CD1c-positive myeloid dendritic cell (primary cell): ENCODE data around the gene PIGC.

Experiments
- DNase-seq: peaks from one replicate; pipeline ENCODE4 v3.0.0-alpha.2; 2016; ENCODE audit errors: extremely low spot score

PIGC gene

GRCh38 chr1:172398970-172399755 lies 44.7 kb downstream of the PIGC start:
- DNase-seq, result peak; percentile 48

DNA sequence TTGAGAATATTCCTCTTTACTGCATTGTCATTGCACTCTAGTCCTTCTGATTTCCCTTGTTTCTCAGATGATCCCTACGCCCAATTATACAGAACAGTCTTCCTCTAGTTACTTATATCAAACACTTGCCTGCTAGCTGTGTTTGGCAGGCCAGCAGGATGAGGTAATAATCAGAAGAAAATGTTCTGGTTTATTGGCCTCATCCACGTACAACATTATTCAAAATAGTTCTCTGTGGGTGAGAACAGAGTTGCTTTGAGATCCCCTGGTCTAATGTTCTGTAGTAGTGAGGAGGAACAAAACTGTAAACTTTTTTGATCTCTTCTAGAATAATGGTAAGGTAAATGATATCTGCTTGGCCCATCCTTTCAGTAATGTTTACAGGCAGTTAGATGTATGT lies 45.7 kb downstream of the PIGC start:
- DNase-seq, result no peak

DNA sequence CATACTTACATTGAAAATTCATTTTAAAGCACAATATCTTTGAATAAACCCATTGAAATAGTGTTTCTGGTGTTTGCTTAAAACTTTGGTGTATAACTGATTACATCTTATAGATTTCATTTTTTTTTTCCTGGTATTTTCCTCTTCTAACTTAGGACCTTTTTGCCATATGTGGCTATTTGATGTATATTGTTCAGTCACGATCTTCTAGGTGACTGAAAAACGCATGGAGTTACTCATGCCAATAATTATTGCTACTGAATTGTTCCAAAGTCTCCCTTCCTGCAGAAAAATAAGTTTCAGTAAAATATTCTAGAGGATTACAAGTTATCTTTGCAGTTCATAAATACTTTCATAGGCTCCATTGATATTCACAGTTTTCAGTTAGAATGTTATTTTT lies 46.2 kb downstream of the PIGC start:
- DNase-seq, result no peak

- DNase-seq, result no peak
Measured at GRCh38 chr1:172397221-172397620, 46.6 kb downstream of the PIGC start.

GRCh38 chr1:172395576-172395975 lies 48.3 kb downstream of the PIGC start:
- DNase-seq, result no peak

DNA sequence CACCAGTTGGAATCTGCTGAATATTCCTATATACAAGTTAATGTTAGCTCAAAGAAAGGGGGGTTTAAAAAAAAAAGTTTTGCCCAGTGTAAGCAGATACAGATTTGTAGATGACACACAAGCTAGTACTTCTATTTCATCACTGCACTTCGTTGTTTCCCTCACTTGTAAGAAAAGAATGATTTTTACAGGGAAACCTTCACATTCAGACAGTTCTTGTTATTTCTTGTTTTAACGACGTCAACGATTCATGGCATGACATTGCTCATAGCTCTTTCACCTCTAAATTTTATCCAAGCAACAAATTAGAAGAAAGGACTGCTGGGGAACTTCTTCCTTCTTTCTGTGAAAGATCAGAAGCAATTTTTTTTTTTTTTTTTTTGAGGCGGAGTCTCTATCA lies 49.1 kb downstream of the PIGC start:
- no peak for DNase-seq

GRCh38 chr1:172394141-172394751 lies 49.6 kb downstream of the PIGC start:
- DNase-seq, result peak; percentile 41

DNA sequence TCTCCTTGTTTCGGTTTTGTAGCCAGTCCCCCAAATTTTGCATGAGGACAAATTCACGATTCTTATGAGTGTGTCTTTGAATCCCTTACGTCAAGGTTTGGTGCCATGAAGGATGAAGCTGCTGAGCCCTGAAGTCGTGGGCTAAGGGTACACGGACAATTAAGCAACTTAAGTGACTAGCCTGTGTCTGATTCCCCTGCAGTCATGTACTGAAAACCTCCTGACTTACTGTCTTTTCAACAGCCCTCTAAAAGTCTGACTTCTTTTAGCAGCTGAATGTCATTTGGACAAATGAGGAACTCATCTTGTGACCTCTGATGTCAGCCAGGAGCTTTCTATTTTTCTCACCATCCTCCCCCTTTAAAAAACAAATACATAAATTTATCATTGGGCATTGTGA lies 50.5 kb downstream of the PIGC start:
- DNase-seq, result peak; percentile 50

GRCh38 chr1:172391976-172392375 lies 51.9 kb downstream of the PIGC start:
- DNase-seq, result no peak
